Left lung (tissue), 10 donors: ENCODE measurements around the gene FRG2B. TPM values are rescaled to one million over a fixed set of nuclear protein-coding genes. Genes with fewer than 3 reads are reported as not detected.
"Not testable (repeated sequence)": the region's sequence is repeated elsewhere in the genome, so short reads cannot be mapped to it uniquely, and the experiment has no call there.

Experiments
- ATAC-seq: fragments of 200-7000 bp; cut with Tn5 transposase; one replicate; pipeline ENCODE4 v1.9.1; 2020; ENCODE audit warnings: moderate library complexity
- DNase-seq, 4 donors: peaks; one replicate each; pipeline ENCODE4 v3.0.0-alpha.2; 2013 to 2020
- H3K27ac ChIP-seq, 2 donors: fragments of 200-600 bp; sonication (generic) in 1 of 2; one replicate each; pipeline versions ENCODE4 v1.5.0 to v1.8.0; 2020 to 2021
- H3K27me3 ChIP-seq, 2 donors: fragments of 200-600 bp; sonication (generic) in 1 of 2; one replicate each; pipeline versions ENCODE4 v1.5.0 to v1.8.0; 2020 to 2021
- H3K36me3 ChIP-seq, 2 donors: fragments of 200-600 bp; sonication (generic) in 1 of 2; one replicate each; pipeline versions ENCODE4 v1.5.0 to v1.8.0; 2020 to 2021
- H3K4me1 ChIP-seq, 2 donors: fragments of 200-600 bp; one replicate each; pipeline ENCODE4 v1.8.0; 2021
- H3K4me3 ChIP-seq, 2 donors: fragments of 200-600 bp; sonication (generic) in 1 of 2; one replicate each; pipeline versions ENCODE4 v1.5.0 to v1.8.0; 2020 to 2021; ENCODE audit warnings: mild to moderate bottlenecking in 1 of 2
- H3K9me3 ChIP-seq, 2 donors: fragments of 200-600 bp; sonication (generic) in 1 of 2; one replicate each; pipeline versions ENCODE4 v1.5.0 to v1.8.0; 2020 to 2021
- CTCF ChIP-seq, 2 donors: fragments of 200-600 bp; sonication (generic) in 1 of 2; IDR thresholded peaks; one replicate each; pipeline versions ENCODE4 v1.5.0 to v1.8.0; 2021; ENCODE audit warnings: antibody characterized with exemption in 2 of 2
- intact Hi-C, 2 donors: fragments of 100-400 bp; cut with DNase I; formaldehyde crosslinking; loops; one replicate each; pipeline versions ENCODE4 v1.11.2 to v1.14.2; 2022
- polyA plus RNA-seq, 6 donors: library from polyadenylated mRNA; unstranded; fragments of 120-200 nt; gene quantifications; one replicate each; pipeline ENCODE4 v1.2.1, GENCODE V29; 2013; ENCODE audit not compliant: insufficient read length in 6 of 6
- total RNA-seq, 2 donors: library from RNA; stranded (reverse); fragmentation: NEBNext Ultra II Directional; extraction: Animal tissue kit (Norgen Biotek cat#: 25700); gene quantifications; one replicate each; pipeline ENCODE4 v1.2.1, GENCODE V29; 2021
- donor health status: DM: no; HTN: yes; CAD: no.
- donor health status: DM: no; HTN: no; CAD: no.

Gene FRG2B
- total and polyA plus RNA-seq, 8 donors = not detected

- H3K4me3 ChIP-seq, DNase-seq: not testable (repeated sequence)
- H3K27me3 ChIP-seq = peaks cover 0 to 43% of the 10 kb centered on the region in 2 donors
Measured at GRCh38 chr10:133622544-133622943, 4.1 kb downstream of the FRG2B start.

GRCh38 chr10:133618851-133619250 lies 7.7 kb downstream of the FRG2B start:
- ATAC-seq = no peak
- Histone ChIP-seq H3K36me3 (no peaks in the 10 kb centered on the region), H3K9me3 (no peaks in the 10 kb centered on the region), H3K27ac (no peak overlapping the region), H3K4me3 (no peak overlapping the region), H3K4me1 (no peaks in the 10 kb centered on the region), H3K27me3 (peaks cover 0 to 39% of the 10 kb centered on the region in 2 donors)
- no peak for TF ChIP-seq CTCF (IDR thresholded peaks at IDR 0.05)
- intact Hi-C loops = no loop called here
- DNase-seq = no peak

More at GRCh38 chr10:133622544-133622943, 4.1 kb downstream of the FRG2B start:
- H3K36me3 ChIP-seq, H3K9me3 ChIP-seq, H3K4me1 ChIP-seq, H3K27ac ChIP-seq, ATAC-seq, intact Hi-C loops: not testable (repeated sequence)

GRCh38 chr10:133617196-133617595 lies 9.4 kb downstream of the FRG2B start:
- H3K27ac ChIP-seq = no peak overlapping the region
- no peak for TF ChIP-seq CTCF (IDR thresholded peaks at IDR 0.05)
- ATAC-seq = no peak
- no peaks in the 10 kb centered on the region for H3K9me3 ChIP-seq
- H3K36me3 ChIP-seq = no peaks in the 10 kb centered on the region
- H3K27me3 ChIP-seq = peaks cover 0 to 26% of the 10 kb centered on the region in 2 donors
- DNase-seq = no peak
- H3K4me1 ChIP-seq = no peaks in the 10 kb centered on the region
- intact Hi-C loops = no loop called here
- H3K4me3 ChIP-seq = no peak overlapping the region

GRCh38 chr10:133616371-133617130 lies 10.0 kb downstream of the FRG2B start:
- no peak overlapping the region for H3K27ac ChIP-seq
- no peak for TF ChIP-seq CTCF (IDR thresholded peaks at IDR 0.05)
- DNase-seq (no peak), ATAC-seq (peak; percentile 26)
- H3K4me1 ChIP-seq = no peaks in the 10 kb centered on the region
- H3K27me3 ChIP-seq = peaks cover 0 to 20% of the 10 kb centered on the region in 2 donors
- no peaks in the 10 kb centered on the region for H3K9me3 ChIP-seq
- no peak overlapping the region for H3K4me3 ChIP-seq
- no peaks in the 10 kb centered on the region for H3K36me3 ChIP-seq
- intact Hi-C loops = no loop called here

- H3K4me1 ChIP-seq = no peaks in the 10 kb centered on the region
- no peaks in the 10 kb centered on the region for H3K36me3 ChIP-seq
- peaks cover 0 to 11% of the 10 kb centered on the region in 2 donors for H3K27me3 ChIP-seq
- no peak overlapping the region for H3K27ac ChIP-seq
- intact Hi-C loops = no loop called here
- TF ChIP-seq CTCF (IDR thresholded peaks at IDR 0.05) = no peak
- H3K9me3 ChIP-seq = no peaks in the 10 kb centered on the region
- ATAC-seq (no peak), DNase-seq (no peak)
- H3K4me3 ChIP-seq = no peak overlapping the region
Measured at GRCh38 chr10:133614830-133615580, 11.6 kb downstream of the FRG2B start.
